Right lobe of liver (tissue), 6 donors: ENCODE data around the gene KCNK7. TPM values are rescaled to one million over a fixed set of nuclear protein-coding genes. Genes with fewer than 3 reads are reported as not detected.

Experiments
- ATAC-seq, 4 donors: fragments of 200-7000 bp; cut with Tn5 transposase; one replicate each; pipeline ENCODE4 v1.9.1; 2020; ENCODE audit warnings: mild to moderate bottlenecking in 4 of 4, moderate library complexity in 4 of 4
- DNase-seq, 3 donors: peaks; one replicate each; pipeline ENCODE4 v3.0.0-alpha.2; 2020
- H3K27ac ChIP-seq, 3 donors: fragments of 200-600 bp; one replicate each; pipeline ENCODE4 v1.8.0; 2022
- H3K27me3 ChIP-seq, 2 donors: fragments of 200-600 bp; one replicate each; pipeline ENCODE4 v1.8.0; 2022
- H3K36me3 ChIP-seq, 4 donors: fragments of 200-600 bp; sonication (generic) in 1 of 4; one replicate each; pipeline versions ENCODE4 v1.5.1 to v1.8.0; 2017 to 2022; ENCODE audit warnings: control low read depth in 1 of 4
- H3K4me1 ChIP-seq, 4 donors: fragments of 200-600 bp; sonication (generic) in 1 of 4; one replicate each; pipeline versions ENCODE4 v1.5.1 to v1.8.0; 2017 to 2022; ENCODE audit warnings: control low read depth in 1 of 4
- H3K4me3 ChIP-seq, 3 donors: fragments of 200-600 bp; one replicate each; pipeline ENCODE4 v1.8.0; 2022
- H3K9me3 ChIP-seq, 4 donors: fragments of 200-600 bp; sonication (generic) in 1 of 4; one replicate each; pipeline versions ENCODE4 v1.5.1 to v1.8.0; 2017 to 2022; ENCODE audit warnings: control low read depth in 1 of 4
- CTCF ChIP-seq, 4 donors: fragments of 200-600 bp in 3 of 4; fragments of 450-650 bp in 1 of 4; IDR thresholded peaks; one replicate each; pipeline versions ENCODE4 v1.5.1 to v1.8.0; 2016 to 2022; ENCODE audit warnings: antibody characterized with exemption in 4 of 4, mild to moderate bottlenecking in 2 of 4
- POLR2A ChIP-seq: fragments of 450-650 bp; IDR thresholded peaks from one replicate; pipeline ENCODE4 v1.6.1; 2017; ENCODE audit warnings: antibody characterized with exemption, mild to moderate bottlenecking
- WGBS: methylation state at CpG from one replicate; pipeline ENCODE4 v1.1.6; 2018; ENCODE audit warnings: low coverage, low lambda C conversion rate; ENCODE audit not compliant: insufficient coverage; ENCODE audit errors: missing lambda C conversion rate; 5-methylcytosine and 5-hydroxymethylcytosine counted together
- intact Hi-C, 2 donors: fragments of 100-400 bp; cut with DNase I; formaldehyde crosslinking; loops; one replicate each; pipeline versions ENCODE4 v1.11.2 to v1.14.1; 2022
- total RNA-seq, 6 experiments: library from RNA; depleted of rRNA in 2 of 6; stranded (reverse); fragments of >200 nt in 2 of 6; fragmentation: NEBNext Ultra II Directional in 3 of 6; extraction: Animal tissue kit (Norgen Biotek cat#: 25700) in 3 of 6; gene quantifications; one replicate each; pipeline versions ENCODE4 v1.1.0 to v1.2.4, GENCODE V29; 2016 to 2023
- donor health status: DM: no; HTN: yes; CAD: no.
- donor health status: DM: no; HTN: no; CAD: no.
- donor health status: DM: no; HTN: no; CAD: no.
- donor health status: DM: no; HTN: yes; CAD: no.
- donor health status: DM: no; HTN: yes; CAD: no.

Gene KCNK7
- total RNA-seq, 6 experiments from 2014 or later = 0.31 TPM; not detected in 5

- no peak for TF ChIP-seq CTCF (IDR thresholded peaks at IDR 0.05)
- no peak for TF ChIP-seq POLR2A
- Histone ChIP-seq H3K4me3 (no peak overlapping the region), H3K9me3 (no peaks in the 10 kb centered on the region), H3K27me3 (no peaks in the 10 kb centered on the region), H3K4me1 (peaks cover 0 to 31% (median 11%) of the 10 kb centered on the region in 4 donors), H3K36me3 (peaks cover 0 to 37% (median 13%) of the 10 kb centered on the region in 4 donors), H3K27ac (no peak overlapping the region)
- WGBS = no CpG with 5 or more reads among the region's 11 CpGs
- intact Hi-C loops = no loop called here
- DNase-seq (no peak), ATAC-seq (no peak)
Observed at GRCh38 chr11:65634440-65634839, 38.8 kb upstream of the KCNK7 start.

GRCh38 chr11:65634109-65634436 is 38.5 kb upstream of the KCNK7 start:
- ATAC-seq (no peak), DNase-seq (no peak)
- peaks cover 0 to 41% (median 13%) of the 10 kb centered on the region in 4 donors for H3K36me3 ChIP-seq
- H3K9me3 ChIP-seq = no peaks in the 10 kb centered on the region
- H3K4me1 ChIP-seq = peaks cover 0 to 31% (median 10%) of the 10 kb centered on the region in 4 donors
- TF ChIP-seq CTCF (IDR thresholded peaks at IDR 0.05) = no peak
- TF ChIP-seq POLR2A = no peak
- 40% methylated on average over 1 of the region's 14 CpGs for WGBS
- no peak overlapping the region for H3K4me3 ChIP-seq
- no peaks in the 10 kb centered on the region for H3K27me3 ChIP-seq
- intact Hi-C loops = no loop called here
- H3K27ac ChIP-seq = no peak overlapping the region

- DNase-seq (peak in 2 of 3 donors; percentile 79 to 80), ATAC-seq (peak in 3 of 4 donors; percentile 3 to 60 (median 33))
- Histone ChIP-seq H3K4me3 (no peak overlapping the region), H3K4me1 (peaks cover 0 to 30% (median 7%) of the 10 kb centered on the region in 4 donors), H3K27me3 (no peaks in the 10 kb centered on the region), H3K9me3 (no peaks in the 10 kb centered on the region), H3K36me3 (peaks cover 0 to 46% (median 13%) of the 10 kb centered on the region in 4 donors), H3K27ac (no peak overlapping the region)
- no peak for TF ChIP-seq POLR2A
- no peak for TF ChIP-seq CTCF (IDR thresholded peaks at IDR 0.05)
- 30% methylated on average over 9 of the region's 20 CpGs for WGBS
- intact Hi-C loops = no loop called here
Observed at GRCh38 chr11:65633390-65634108, 37.9 kb upstream of the KCNK7 start.

GRCh38 chr11:65630215-65630614 is 34.6 kb upstream of the KCNK7 start:
- Histone ChIP-seq H3K27me3 (no peaks in the 10 kb centered on the region), H3K9me3 (no peaks in the 10 kb centered on the region), H3K36me3 (peaks cover 0 to 60% (median 20%) of the 10 kb centered on the region in 4 donors), H3K4me3 (no peak overlapping the region), H3K27ac (no peak overlapping the region), H3K4me1 (peaks cover 0 to 10% (median 4%) of the 10 kb centered on the region in 4 donors)
- ATAC-seq = no peak
- DNase-seq = no peak
- no peak for TF ChIP-seq CTCF (IDR thresholded peaks at IDR 0.05)
- TF ChIP-seq POLR2A = no peak
- no CpG with 5 or more reads among the region's 11 CpGs for WGBS
- intact Hi-C loops = no loop called here
